PFSK-1 (cell line): ENCODE data around the gene EXOC6B.

Experiments used
- FOXP2 ChIP-seq: optimal IDR thresholded peaks from 2 replicates; pipeline ENCODE3; 2011; ENCODE audit warnings: borderline replicate concordance, control low read depth, inconsistent platforms; ENCODE audit not compliant: insufficient read depth; ENCODE audit errors: extremely low read length, extremely low read depth
- POLR2AphosphoS5 ChIP-seq: IDR thresholded peaks from 2 replicates; pipeline ENCODE4 v1.6.1; 2012; ENCODE audit warnings: low read depth, mild to moderate bottlenecking, control low read depth, low read length, moderate library complexity
- SIN3A ChIP-seq: IDR thresholded peaks from 2 replicates; pipeline ENCODE4 v1.6.1; 2012; ENCODE audit warnings: mild to moderate bottlenecking, low read length, moderate library complexity, borderline replicate concordance; ENCODE audit not compliant: insufficient read depth
- TAF1 ChIP-seq: IDR thresholded peaks from 2 replicates; pipeline ENCODE4 v1.6.1; 2012; ENCODE audit warnings: low read length, control low read depth, borderline replicate concordance; ENCODE audit not compliant: insufficient read depth
- TF ChIP-seq, protein P1 (sequence below), 2 experiments: IDR thresholded peaks; 2 replicates each; pipeline versions ENCODE4 v1.6.1 to v1.8.0; 2011 to 2012; ENCODE audit warnings: low read depth in 2 of 2, low read length in 2 of 2, control low read depth in 1 of 2, inconsistent platforms in 1 of 2, mild to moderate bottlenecking in 1 of 2, moderate library complexity in 1 of 2; ENCODE audit not compliant: insufficient read depth in 1 of 2

EXOC6B gene

DNA sequence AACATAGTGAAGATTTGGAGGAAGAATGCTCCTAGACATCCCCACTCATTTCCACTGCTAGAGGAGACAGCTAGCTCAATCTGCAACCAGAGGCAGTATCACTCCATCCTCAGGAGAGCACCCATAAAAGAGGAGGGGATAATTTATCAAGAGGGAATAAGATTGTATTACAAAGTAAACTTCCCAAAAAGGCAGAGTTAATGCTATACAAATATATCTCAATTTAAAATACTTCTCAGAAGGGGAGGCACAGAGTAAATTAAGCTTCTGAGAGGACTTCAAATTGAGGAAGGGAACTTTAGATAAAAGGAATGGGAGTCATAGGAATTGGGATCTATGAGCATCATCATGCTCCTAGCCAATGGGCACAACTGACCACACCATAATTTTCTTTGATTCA lies 29.1 kb downstream of the EXOC6B start:
- no peak for TF ChIP-seq SIN3A

DNA sequence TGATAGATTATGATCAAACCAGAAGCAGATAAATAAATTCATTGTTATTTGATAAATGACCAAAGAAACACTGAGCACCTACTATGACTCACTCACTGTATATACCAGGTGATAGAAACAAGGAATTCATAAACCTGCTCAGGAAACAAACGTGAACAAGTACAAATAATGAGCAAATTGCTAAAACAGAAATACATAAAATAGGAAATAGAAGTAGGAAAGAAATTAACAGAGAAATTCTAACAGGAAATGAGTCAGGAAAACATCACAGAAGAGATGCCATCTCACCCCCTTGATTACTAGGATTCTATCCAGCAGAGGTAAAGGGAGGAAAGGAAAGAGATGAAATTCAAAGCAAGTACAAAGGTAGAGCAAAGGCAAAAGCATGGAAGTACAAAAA lies 31.3 kb downstream of the EXOC6B start:
- TF ChIP-seq, protein P1, sequence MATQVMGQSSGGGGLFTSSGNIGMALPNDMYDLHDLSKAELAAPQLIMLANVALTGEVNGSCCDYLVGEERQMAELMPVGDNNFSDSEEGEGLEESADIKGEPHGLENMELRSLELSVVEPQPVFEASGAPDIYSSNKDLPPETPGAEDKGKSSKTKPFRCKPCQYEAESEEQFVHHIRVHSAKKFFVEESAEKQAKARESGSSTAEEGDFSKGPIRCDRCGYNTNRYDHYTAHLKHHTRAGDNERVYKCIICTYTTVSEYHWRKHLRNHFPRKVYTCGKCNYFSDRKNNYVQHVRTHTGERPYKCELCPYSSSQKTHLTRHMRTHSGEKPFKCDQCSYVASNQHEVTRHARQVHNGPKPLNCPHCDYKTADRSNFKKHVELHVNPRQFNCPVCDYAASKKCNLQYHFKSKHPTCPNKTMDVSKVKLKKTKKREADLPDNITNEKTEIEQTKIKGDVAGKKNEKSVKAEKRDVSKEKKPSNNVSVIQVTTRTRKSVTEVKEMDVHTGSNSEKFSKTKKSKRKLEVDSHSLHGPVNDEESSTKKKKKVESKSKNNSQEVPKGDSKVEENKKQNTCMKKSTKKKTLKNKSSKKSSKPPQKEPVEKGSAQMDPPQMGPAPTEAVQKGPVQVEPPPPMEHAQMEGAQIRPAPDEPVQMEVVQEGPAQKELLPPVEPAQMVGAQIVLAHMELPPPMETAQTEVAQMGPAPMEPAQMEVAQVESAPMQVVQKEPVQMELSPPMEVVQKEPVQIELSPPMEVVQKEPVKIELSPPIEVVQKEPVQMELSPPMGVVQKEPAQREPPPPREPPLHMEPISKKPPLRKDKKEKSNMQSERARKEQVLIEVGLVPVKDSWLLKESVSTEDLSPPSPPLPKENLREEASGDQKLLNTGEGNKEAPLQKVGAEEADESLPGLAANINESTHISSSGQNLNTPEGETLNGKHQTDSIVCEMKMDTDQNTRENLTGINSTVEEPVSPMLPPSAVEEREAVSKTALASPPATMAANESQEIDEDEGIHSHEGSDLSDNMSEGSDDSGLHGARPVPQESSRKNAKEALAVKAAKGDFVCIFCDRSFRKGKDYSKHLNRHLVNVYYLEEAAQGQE (IDR thresholded peaks at IDR 0.05; ENCODE audit: insufficient read depth in 1 of 2, low read depth in 2 of 2, low read length in 2 of 2): no peak
- no peak for TF ChIP-seq SIN3A

DNA sequence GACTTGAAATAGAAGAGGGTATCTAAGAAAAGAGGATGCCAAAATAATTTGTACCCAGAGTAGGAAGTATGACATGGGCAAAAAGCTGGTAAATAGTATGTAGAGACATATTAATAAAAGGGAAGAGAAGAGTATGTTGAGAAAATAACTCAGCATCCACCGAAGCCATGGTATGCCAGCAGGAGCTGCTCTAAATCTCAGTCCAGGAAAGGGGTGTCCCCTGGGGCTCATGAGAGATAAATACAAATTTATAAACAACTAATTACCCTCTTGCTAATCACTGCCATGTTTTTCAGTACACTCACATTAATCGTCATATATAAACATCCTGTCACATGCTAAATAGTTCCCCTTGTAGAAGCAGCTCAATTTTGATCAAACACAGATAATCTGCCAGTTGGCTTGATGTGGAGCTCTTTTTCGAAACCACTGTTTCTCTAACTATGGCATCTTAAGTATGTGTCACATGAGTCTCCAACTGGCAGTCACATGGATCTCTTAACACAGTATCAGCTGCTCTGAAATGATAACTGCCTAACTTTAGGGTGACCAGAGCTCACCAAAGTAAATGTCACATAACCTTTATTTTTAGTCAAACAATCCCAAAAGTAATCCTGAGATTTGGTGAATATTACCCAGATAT lies 31.9 kb downstream of the EXOC6B start:
- no peak for TF ChIP-seq POLR2AphosphoS5
- TF ChIP-seq TAF1: no peak
- no peak for TF ChIP-seq SIN3A
- TF ChIP-seq, protein P1 (IDR thresholded peaks at IDR 0.05; ENCODE audit: insufficient read depth in 1 of 2, low read depth in 2 of 2, low read length in 2 of 2): no peak
- TF ChIP-seq FOXP2: no peak

DNA sequence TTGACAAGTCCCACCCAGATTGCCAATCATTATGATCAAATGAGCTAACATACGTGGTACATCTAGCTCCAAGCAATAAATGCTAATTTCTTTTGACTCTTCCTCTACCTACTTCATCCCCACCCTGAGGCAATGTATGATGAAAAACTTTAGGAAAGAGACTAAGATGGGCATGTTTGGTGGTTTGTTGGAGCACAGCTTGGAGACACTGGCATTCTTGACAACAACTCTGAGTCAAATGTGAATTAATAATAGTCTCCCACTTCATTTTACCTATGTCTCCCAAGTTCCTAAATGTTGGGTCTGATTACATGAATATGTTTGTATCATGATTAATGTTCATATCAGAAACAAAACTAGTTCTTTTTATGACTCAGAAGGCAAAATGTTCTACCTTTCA lies 36.6 kb downstream of the EXOC6B start:
- TF ChIP-seq POLR2AphosphoS5 (no peak), SIN3A (no peak), TAF1 (no peak), FOXP2 (no peak)
- TF ChIP-seq, protein P1 (IDR thresholded peaks at IDR 0.05; ENCODE audit: insufficient read depth in 1 of 2, low read depth in 2 of 2, low read length in 2 of 2): no peak

DNA sequence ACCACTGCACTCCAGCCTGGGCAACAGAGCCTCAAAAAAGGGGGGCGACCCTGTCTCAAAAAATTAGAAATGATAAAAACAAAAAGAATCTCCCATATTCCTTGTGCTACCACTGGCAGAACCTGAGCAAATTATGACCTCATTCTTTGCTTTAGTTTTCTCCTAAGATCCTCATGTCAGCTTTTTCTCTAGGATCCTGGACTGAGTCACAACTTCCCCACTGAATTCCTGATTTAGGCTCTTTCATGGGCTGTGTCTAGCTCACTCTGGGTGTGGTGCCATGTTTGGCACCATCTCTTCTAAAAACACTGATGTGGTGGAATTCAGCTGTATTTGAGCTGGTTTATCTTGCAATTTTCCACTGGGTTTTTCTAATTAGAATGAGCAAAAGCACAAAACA lies 37.1 kb downstream of the EXOC6B start:
- no peak for TF ChIP-seq SIN3A
- TF ChIP-seq, protein P1 (IDR thresholded peaks at IDR 0.05; ENCODE audit: insufficient read depth in 1 of 2, low read depth in 2 of 2, low read length in 2 of 2): no peak
- TF ChIP-seq POLR2AphosphoS5: no peak
- TF ChIP-seq TAF1: no peak
- no peak for TF ChIP-seq FOXP2
